Measurements from ENCODE around the gene TBC1D30. TPM values are rescaled to one million over a fixed set of nuclear protein-coding genes. Genes with fewer than 3 reads are reported as not detected.

Gene TBC1D30
- total RNA-seq, 4 donors from 2014 or later: 3.2 to 14.8 (median 9.5) TPM

DNA sequence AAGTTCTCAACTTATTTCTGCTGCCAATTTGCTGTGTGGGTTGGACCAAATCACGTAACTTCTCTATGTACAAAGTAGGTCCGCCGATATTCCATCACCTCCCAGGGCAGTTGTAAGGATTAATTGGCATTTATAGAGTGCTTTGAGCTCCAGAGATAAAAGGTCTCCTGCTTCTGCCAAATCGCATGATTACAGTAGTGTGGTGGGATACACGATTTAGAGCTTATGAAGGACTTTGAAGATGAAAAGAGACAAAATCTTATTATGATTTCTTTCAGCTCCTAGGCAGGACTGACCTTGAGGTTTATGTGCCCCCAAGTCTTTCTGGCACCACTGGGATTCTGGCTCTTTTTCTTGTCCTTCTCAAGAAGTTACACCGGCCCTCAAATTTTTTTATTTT, 84.7 kb downstream of the TBC1D30 start:
- no peak for DNase-seq
- intact Hi-C loops (cut with DNase I; ENCODE audit: low total_unique reads): no loop called here
- H3K36me3 ChIP-seq: no peaks in the 10 kb centered on the region

GRCh38 chr12:64911081-64911480, 86.6 kb downstream of the TBC1D30 start:
- TF ChIP-seq CTCF (IDR thresholded peaks at IDR 0.05) (no peak), POLR2A (IDR thresholded peaks at IDR 0.05) (no peak)
- DNase-seq: no peak
- no peaks in the 10 kb centered on the region for H3K27me3 ChIP-seq
- intact Hi-C loops (cut with DNase I; ENCODE audit: low total_unique reads): no loop called here
- no peaks in the 10 kb centered on the region for H3K4me1 ChIP-seq
- H3K4me3 ChIP-seq: no peak overlapping the region
- H3K36me3 ChIP-seq: no peaks in the 10 kb centered on the region
- H3K27ac ChIP-seq: no peak overlapping the region
- H3K9me3 ChIP-seq: no peaks in the 10 kb centered on the region

More for the DNA sequence above, 84.7 kb downstream of the TBC1D30 start:
- Histone ChIP-seq H3K4me3 (no peak overlapping the region), H3K27me3 (no peaks in the 10 kb centered on the region), H3K27ac (no peak overlapping the region), H3K4me1 (no peaks in the 10 kb centered on the region), H3K9me3 (no peaks in the 10 kb centered on the region)
- TF ChIP-seq CTCF (IDR thresholded peaks at IDR 0.05): no peak
- no peak for TF ChIP-seq POLR2A (IDR thresholded peaks at IDR 0.05)

DNA sequence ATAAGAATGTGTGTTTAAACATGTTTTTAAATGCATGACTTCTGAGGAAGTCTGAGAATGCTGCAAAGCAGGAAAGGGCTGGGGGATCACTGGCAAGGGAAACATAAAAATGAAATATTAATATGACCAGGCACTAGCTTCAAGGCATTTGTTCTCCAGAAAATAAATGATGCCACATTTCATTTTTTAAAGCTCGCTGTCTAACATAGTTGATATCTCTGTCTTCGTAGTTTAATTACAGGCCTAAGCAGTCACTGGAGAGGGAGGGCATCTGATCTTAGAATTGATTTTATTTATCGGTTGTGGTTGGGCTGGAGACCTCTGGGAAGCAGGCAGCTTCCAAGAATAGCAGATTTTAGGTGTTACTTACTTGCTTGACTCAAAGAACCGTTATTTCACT, 87.5 kb downstream of the TBC1D30 start:
- intact Hi-C loops (cut with DNase I; ENCODE audit: low total_unique reads): no loop called here
- H3K27me3 ChIP-seq: no peaks in the 10 kb centered on the region
- H3K4me3 ChIP-seq: no peak overlapping the region
- no peak for DNase-seq
- no peak for TF ChIP-seq CTCF (IDR thresholded peaks at IDR 0.05)
- no peak for TF ChIP-seq POLR2A (IDR thresholded peaks at IDR 0.05)
- no peaks in the 10 kb centered on the region for H3K4me1 ChIP-seq
- peak overlapping the region; percentile 49 to 59 for H3K27ac ChIP-seq
- H3K9me3 ChIP-seq: no peaks in the 10 kb centered on the region
- H3K36me3 ChIP-seq: no peaks in the 10 kb centered on the region

GRCh38 chr12:64912516-64913255, 88.2 kb downstream of the TBC1D30 start:
- H3K27ac ChIP-seq: peak overlapping the region; percentile 49 to 59
- no peak overlapping the region for H3K4me3 ChIP-seq
- peaks cover 0 to 6% of the 10 kb centered on the region in 2 donors for H3K4me1 ChIP-seq
- no peaks in the 10 kb centered on the region for H3K36me3 ChIP-seq
- DNase-seq: peak; percentile 47 to 69
- no peaks in the 10 kb centered on the region for H3K27me3 ChIP-seq
- intact Hi-C loops (cut with DNase I; ENCODE audit: low total_unique reads): no loop called here
- TF ChIP-seq POLR2A (IDR thresholded peaks at IDR 0.05) (no peak), CTCF (IDR thresholded peaks at IDR 0.05) (no peak)
- H3K9me3 ChIP-seq: no peaks in the 10 kb centered on the region

GRCh38 chr12:64915242-64915641, 90.8 kb downstream of the TBC1D30 start:
- no peaks in the 10 kb centered on the region for H3K9me3 ChIP-seq
- TF ChIP-seq CTCF (IDR thresholded peaks at IDR 0.05) (no peak), POLR2A (IDR thresholded peaks at IDR 0.05) (no peak)
- intact Hi-C loops (cut with DNase I; ENCODE audit: low total_unique reads): no loop called here

More at GRCh38 chr12:64915242-64915641, 90.8 kb downstream of the TBC1D30 start:
- Histone ChIP-seq H3K4me1 (peaks cover 0 to 9% of the 10 kb centered on the region in 2 donors), H3K4me3 (no peak overlapping the region), H3K36me3 (no peaks in the 10 kb centered on the region), H3K27me3 (no peaks in the 10 kb centered on the region), H3K27ac (no peak overlapping the region)
- DNase-seq: no peak
